H9 (cell line): ENCODE measurements around the gene AADAC. TPM values are rescaled to one million over a fixed set of nuclear protein-coding genes. Genes with fewer than 3 reads are reported as not detected.

Experiments used
- DNase-seq: peaks from one replicate; pipeline ENCODE4 v3.0.0-alpha.2; 2017
- H2AFZ ChIP-seq: one replicate; pipeline ENCODE4 v1.6.1; 2013; ENCODE audit warnings: mild to moderate bottlenecking, low read length, control low read depth, moderate library complexity
- H2AK5ac ChIP-seq: 2 replicates; pipeline ENCODE4 v1.6.1; 2013; ENCODE audit warnings: low read length, control low read depth, mixed read lengths; ENCODE audit not compliant: insufficient read length
- H2BK120ac ChIP-seq: one replicate; pipeline ENCODE4 v1.6.1; 2013; ENCODE audit warnings: low read depth, mild to moderate bottlenecking, low read length, control low read depth, inconsistent platforms; ENCODE audit not compliant: poor library complexity, severe bottlenecking
- H2BK12ac ChIP-seq: 2 replicates; pipeline ENCODE4 v1.6.1; 2013; ENCODE audit warnings: low read length, control low read depth, mixed read lengths, low read depth; ENCODE audit not compliant: insufficient read length
- H2BK15ac ChIP-seq: 2 replicates; pipeline ENCODE4 v1.6.1; 2013; ENCODE audit warnings: low read depth, low read length, control low read depth
- H2BK20ac ChIP-seq: one replicate; pipeline ENCODE4 v1.6.1; 2013; ENCODE audit warnings: low read depth, mild to moderate bottlenecking, low read length, control low read depth, inconsistent platforms; ENCODE audit not compliant: poor library complexity, severe bottlenecking
- H2BK5ac ChIP-seq: 2 replicates; pipeline ENCODE4 v1.6.1; 2013; ENCODE audit warnings: low read length, control low read depth, mixed read lengths; ENCODE audit not compliant: insufficient read length
- H3K14ac ChIP-seq: 2 replicates; pipeline ENCODE4 v1.6.1; 2013; ENCODE audit warnings: low read length, control low read depth; ENCODE audit not compliant: insufficient read depth
- H3K18ac ChIP-seq: 2 replicates; pipeline ENCODE4 v1.6.1; 2013; ENCODE audit warnings: low read depth, mild to moderate bottlenecking, mixed read lengths, low read length, control low read depth; ENCODE audit not compliant: insufficient read length
- H3K23ac ChIP-seq: 2 replicates; pipeline ENCODE4 v1.6.1; 2013; ENCODE audit warnings: low read length, control low read depth, mixed read lengths, low read depth; ENCODE audit not compliant: insufficient read length
- H3K23me2 ChIP-seq: 2 replicates; pipeline ENCODE4 v1.6.1; 2013; ENCODE audit warnings: low read depth, mild to moderate bottlenecking, mixed read lengths, low read length, control low read depth; ENCODE audit not compliant: insufficient read length, poor library complexity, severe bottlenecking
- H3K27ac ChIP-seq: 2 replicates; pipeline ENCODE4 v1.5.1; 2013; ENCODE audit warnings: low read length, control low read depth, mixed read lengths, low read depth; ENCODE audit not compliant: insufficient read length
- H3K27me3 ChIP-seq: 2 replicates; pipeline ENCODE4 v1.6.1; 2013; ENCODE audit warnings: low read length, control low read depth, inconsistent platforms; ENCODE audit not compliant: insufficient read depth
- H3K4ac ChIP-seq: 2 replicates; pipeline ENCODE4 v1.6.1; 2013; ENCODE audit warnings: low read depth, mild to moderate bottlenecking, control low read depth, inconsistent platforms, low read length, moderate library complexity
- H3K4me1 ChIP-seq: 2 replicates; pipeline ENCODE4 v1.6.1; 2013; ENCODE audit warnings: low read length, control low read depth, inconsistent platforms; ENCODE audit not compliant: insufficient read depth
- H3K4me2 ChIP-seq: 2 replicates; pipeline ENCODE4 v1.6.1; 2013; ENCODE audit warnings: low read length, control low read depth, mixed read lengths; ENCODE audit not compliant: insufficient read length, insufficient read depth
- H3K56ac ChIP-seq: 2 replicates; pipeline ENCODE4 v1.6.1; 2013; ENCODE audit warnings: low read depth, mild to moderate bottlenecking, mixed read lengths, low read length, control low read depth; ENCODE audit not compliant: insufficient read length
- H3K79me1 ChIP-seq: 2 replicates; pipeline ENCODE4 v1.6.1; 2013; ENCODE audit warnings: low read depth, mild to moderate bottlenecking, moderate library complexity, low read length, control low read depth, inconsistent platforms; ENCODE audit not compliant: insufficient read depth, poor library complexity, severe bottlenecking
- H3K79me2 ChIP-seq: 2 replicates; pipeline ENCODE4 v1.6.1; 2013; ENCODE audit warnings: low read length, control low read depth, inconsistent platforms; ENCODE audit not compliant: insufficient read depth
- H3K9ac ChIP-seq: 2 replicates; pipeline ENCODE4 v1.6.1; 2013; ENCODE audit warnings: low read length, control low read depth, mixed read lengths; ENCODE audit not compliant: insufficient read length; ENCODE audit errors: extremely low read depth
- H3K9me3 ChIP-seq: one replicate; pipeline ENCODE4 v1.6.1; 2013; ENCODE audit warnings: low read depth, low read length, inconsistent platforms; ENCODE audit not compliant: control insufficient read depth
- H3T11ph ChIP-seq: one replicate; pipeline ENCODE4 v1.6.1; 2013; ENCODE audit warnings: mild to moderate bottlenecking, low read length, control low read depth, inconsistent platforms
- H4K20me1 ChIP-seq: one replicate; pipeline ENCODE4 v1.6.1; 2013; ENCODE audit not compliant: control insufficient read depth, insufficient read length, insufficient read depth
- H4K5ac ChIP-seq: 2 replicates; pipeline ENCODE4 v1.6.1; 2013; ENCODE audit warnings: low read depth, mild to moderate bottlenecking, mixed read lengths, low read length, control low read depth; ENCODE audit not compliant: insufficient read length
- H4K8ac ChIP-seq: replicated peaks from 2 replicates; pipeline ENCODE4 v1.6.1; 2013; ENCODE audit warnings: low read length, control low read depth, mixed read lengths, low read depth; ENCODE audit not compliant: insufficient read length
- H4K91ac ChIP-seq: 2 replicates; pipeline ENCODE4 v1.6.1; 2013; ENCODE audit warnings: low read depth, mild to moderate bottlenecking, moderate library complexity, mixed read lengths, low read length, control low read depth; ENCODE audit not compliant: insufficient read length
- H3K27ac Mint-ChIP-seq, 3 experiments: 2 replicates in 2 of 3; 3 replicates in 1 of 3; pipeline ENCODE4 v1.8.0; 2020 to 2021; ENCODE audit warnings: mixed read lengths in 3 of 3, mild to moderate bottlenecking in 1 of 3, moderate library complexity in 1 of 3
- H3K27me3 Mint-ChIP-seq: 2 replicates; pipeline ENCODE4 v1.8.0; 2021; ENCODE audit warnings: low read depth, mild to moderate bottlenecking, moderate library complexity, mixed read lengths
- H3K36me3 Mint-ChIP-seq, 3 experiments: 2 replicates in 2 of 3; 3 replicates in 1 of 3; pipeline ENCODE4 v1.8.0; 2020 to 2021; ENCODE audit warnings: low read depth in 3 of 3, mixed read lengths in 3 of 3; ENCODE audit not compliant: insufficient read depth in 1 of 3
- H3K4me1 Mint-ChIP-seq, 2 experiments: 2 replicates each; pipeline ENCODE4 v1.8.0; 2020; ENCODE audit warnings: mixed read lengths in 2 of 2
- H3K4me3 Mint-ChIP-seq, 2 experiments: 2 replicates in 1 of 2; 3 replicates in 1 of 2; pipeline ENCODE4 v1.8.0; 2020 to 2021; ENCODE audit warnings: mild to moderate bottlenecking in 2 of 2, mixed read lengths in 2 of 2, moderate library complexity in 1 of 2
- H3K9me3 Mint-ChIP-seq, 2 experiments: 2 replicates in 1 of 2; 3 replicates in 1 of 2; pipeline ENCODE4 v1.8.0; 2020; ENCODE audit warnings: mild to moderate bottlenecking in 2 of 2, mixed read lengths in 2 of 2, moderate library complexity in 1 of 2
- WGBS: extraction: QIAGEN DNeasy Blood & Tissue Kit; methylation state at CpG from one replicate; pipeline ENCODE4 v1.1.7; 2013; ENCODE audit warnings: missing lambda C conversion rate, low lambda C conversion rate, mixed read lengths; ENCODE audit not compliant: insufficient read length; ENCODE audit errors: extremely low coverage; 5-methylcytosine and 5-hydroxymethylcytosine counted together
- total RNA-seq: library from RNA; stranded (reverse); gene quantifications from 2 replicates; pipeline ENCODE4 v1.2.1, GENCODE V29; 2021
- TF ChIP-seq, protein P1 (sequence below): fragments of 200-600 bp; sonication (generic); conservative IDR thresholded peaks from 3 replicates; pipeline ENCODE4 v1.8.0; 2021; ENCODE audit warnings: antibody characterized with exemption, mild to moderate bottlenecking

The AADAC gene
- total RNA-seq, 1 experiment from 2014 or later, result not detected

DNA sequence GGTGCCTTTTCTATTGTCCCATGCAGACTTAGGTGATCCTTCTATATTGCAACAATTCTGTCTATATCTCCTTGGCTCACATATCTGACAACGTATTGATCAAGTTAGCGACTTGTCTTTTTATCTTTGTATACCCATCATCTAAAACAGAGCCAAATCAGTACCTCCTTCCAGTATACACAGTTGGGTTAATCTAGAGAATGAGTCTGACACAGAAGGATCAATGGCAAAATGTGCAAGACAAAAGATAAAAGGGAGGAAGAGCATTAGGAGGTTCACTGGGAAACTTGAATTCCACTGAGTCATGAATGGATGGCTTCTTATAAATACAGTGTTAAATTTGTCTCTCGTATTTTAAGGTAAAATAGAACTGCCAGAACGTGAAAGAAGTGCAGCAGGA is 6.0 kb downstream of the AADAC start:
- no peak overlapping the region for H3K56ac ChIP-seq
- no peak overlapping the region for H3K14ac ChIP-seq
- no peak overlapping the region for H3K4me3 Mint-ChIP-seq
- H3K27me3 ChIP-seq, result no peaks in the 10 kb centered on the region
- H2AK5ac ChIP-seq, result no peak overlapping the region
- H3K79me2 ChIP-seq, result no peaks in the 10 kb centered on the region
- no peak overlapping the region for H3K27ac Mint-ChIP-seq
- no peaks in the 10 kb centered on the region for H4K20me1 ChIP-seq
- no peaks in the 10 kb centered on the region for H3K23me2 ChIP-seq
- no peak overlapping the region for H4K5ac ChIP-seq
- H3K9me3 Mint-ChIP-seq, result no peaks in the 10 kb centered on the region
- H2BK20ac ChIP-seq, result no peak overlapping the region
- TF ChIP-seq, protein P1, sequence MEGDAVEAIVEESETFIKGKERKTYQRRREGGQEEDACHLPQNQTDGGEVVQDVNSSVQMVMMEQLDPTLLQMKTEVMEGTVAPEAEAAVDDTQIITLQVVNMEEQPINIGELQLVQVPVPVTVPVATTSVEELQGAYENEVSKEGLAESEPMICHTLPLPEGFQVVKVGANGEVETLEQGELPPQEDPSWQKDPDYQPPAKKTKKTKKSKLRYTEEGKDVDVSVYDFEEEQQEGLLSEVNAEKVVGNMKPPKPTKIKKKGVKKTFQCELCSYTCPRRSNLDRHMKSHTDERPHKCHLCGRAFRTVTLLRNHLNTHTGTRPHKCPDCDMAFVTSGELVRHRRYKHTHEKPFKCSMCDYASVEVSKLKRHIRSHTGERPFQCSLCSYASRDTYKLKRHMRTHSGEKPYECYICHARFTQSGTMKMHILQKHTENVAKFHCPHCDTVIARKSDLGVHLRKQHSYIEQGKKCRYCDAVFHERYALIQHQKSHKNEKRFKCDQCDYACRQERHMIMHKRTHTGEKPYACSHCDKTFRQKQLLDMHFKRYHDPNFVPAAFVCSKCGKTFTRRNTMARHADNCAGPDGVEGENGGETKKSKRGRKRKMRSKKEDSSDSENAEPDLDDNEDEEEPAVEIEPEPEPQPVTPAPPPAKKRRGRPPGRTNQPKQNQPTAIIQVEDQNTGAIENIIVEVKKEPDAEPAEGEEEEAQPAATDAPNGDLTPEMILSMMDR, result no peak
- H3K4me1 Mint-ChIP-seq, result peaks cover 12 to 21% of the 10 kb centered on the region in 2 experiments
- no peak overlapping the region for H3K23ac ChIP-seq
- H2BK15ac ChIP-seq, result no peak overlapping the region
- H3T11ph ChIP-seq, result no peak overlapping the region
- H3K9me3 ChIP-seq, result no peaks in the 10 kb centered on the region
- H2BK5ac ChIP-seq, result no peak overlapping the region
- no peak overlapping the region for H3K9ac ChIP-seq
- no peaks in the 10 kb centered on the region for H3K79me1 ChIP-seq
- H4K8ac ChIP-seq, result no peak overlapping the region
- no peak overlapping the region for H2BK12ac ChIP-seq
- no peak overlapping the region for H2AFZ ChIP-seq
- H2BK120ac ChIP-seq, result no peak overlapping the region
- no peak overlapping the region for H4K91ac ChIP-seq
- no CpG with 5 or more reads among the region's 4 CpGs for WGBS
- no peaks in the 10 kb centered on the region for H3K4me1 ChIP-seq
- H3K4ac ChIP-seq, result no peak overlapping the region
- H3K36me3 Mint-ChIP-seq, result no peaks in the 10 kb centered on the region
- no peak overlapping the region for H3K18ac ChIP-seq
- H3K4me2 ChIP-seq, result no peak overlapping the region
- no peaks in the 10 kb centered on the region for H3K27me3 Mint-ChIP-seq
- no peak for DNase-seq
- H3K27ac ChIP-seq, result no peak overlapping the region
